Right renal pelvis (tissue), 4 donors: ENCODE data around the gene PCDHA13. TPM values are rescaled to one million over a fixed set of nuclear protein-coding genes. Genes with fewer than 3 reads are reported as not detected.

Source experiments
- polyA plus RNA-seq, 4 donors: library from polyadenylated mRNA; unstranded; fragments of 120-200 nt; gene quantifications; one replicate each; pipeline ENCODE4 v1.2.1, GENCODE V29; 2013; ENCODE audit not compliant: insufficient read length in 4 of 4

Gene PCDHA13
- polyA plus RNA-seq, 4 donors, result 0.01 to 0.14 (median 0.04) TPM; not detected in 1

Other genes starting within 250 kb of the PCDHA13 start
- gene CD14, start 248.9 kb upstream of the PCDHA13 start, polyA plus RNA-seq, result 10 to 100 TPM in 1 of 4 donors, 1 to 10 TPM in 3; 7.3 to 10.0 (median 8.4) TPM
- gene TMCO6, start 242.7 kb upstream of the PCDHA13 start, polyA plus RNA-seq, result 10 to 100 TPM; 15.5 to 18.8 (median 16.9) TPM
- gene NDUFA2, start 234.5 kb upstream of the PCDHA13 start, polyA plus RNA-seq, result 100 to 1,000 TPM in 1 of 4 donors, 10 to 100 TPM in 3; 73.4 to 113 (median 79.0) TPM
- gene IK, start 234.3 kb upstream of the PCDHA13 start, polyA plus RNA-seq, result 100 to 1,000 TPM; 150 to 164 (median 156) TPM
- 10 to 100 TPM; 13.2 to 15.3 (median 14.3) TPM for gene WDR55, start 217.2 kb upstream of the PCDHA13 start, polyA plus RNA-seq
- under 1 TPM in 2 of 4 donors, not detected in 2; 0.14 to 0.29 TPM for gene DND1, start 208.5 kb upstream of the PCDHA13 start, polyA plus RNA-seq
- gene HARS1, start 190.8 kb upstream of the PCDHA13 start, polyA plus RNA-seq, result 10 to 100 TPM; 65.0 to 67.1 (median 66.5) TPM
- gene HARS2, start 190.7 kb upstream of the PCDHA13 start, polyA plus RNA-seq, result 10 to 100 TPM; 42.7 to 47.6 (median 45.9) TPM
- 100 to 1,000 TPM; 103 to 126 (median 118) TPM for gene ZMAT2, start 181.7 kb upstream of the PCDHA13 start, polyA plus RNA-seq
- under 1 TPM in 1 of 4 donors, not detected in 3; 0.06 TPM for gene PCDHA1, start 96.0 kb upstream of the PCDHA13 start, polyA plus RNA-seq
- gene PCDHA2, start 87.3 kb upstream of the PCDHA13 start, polyA plus RNA-seq, result under 1 TPM; 0.13 to 0.30 (median 0.25) TPM
- gene PCDHA3, start 81.1 kb upstream of the PCDHA13 start, polyA plus RNA-seq, result under 1 TPM; 0.25 to 0.49 (median 0.38) TPM
- gene PCDHA4, start 75.1 kb upstream of the PCDHA13 start, polyA plus RNA-seq, result 1 to 10 TPM in 2 of 4 donors, under 1 TPM in 2; 0.62 to 1.6 (median 1.1) TPM
- gene PCDHA5, start 60.5 kb upstream of the PCDHA13 start, polyA plus RNA-seq, result under 1 TPM in 3 of 4 donors, not detected in 1; 0.04 to 0.15 (median 0.06) TPM
- under 1 TPM; 0.13 to 0.51 (median 0.47) TPM for gene PCDHA6, start 54.2 kb upstream of the PCDHA13 start, polyA plus RNA-seq
- gene PCDHA7, start 47.9 kb upstream of the PCDHA13 start, polyA plus RNA-seq, result under 1 TPM; 0.28 to 0.51 (median 0.37) TPM
- under 1 TPM in 3 of 4 donors, not detected in 1; 0.04 to 0.07 (median 0.06) TPM for gene PCDHA8, start 40.9 kb upstream of the PCDHA13 start, polyA plus RNA-seq
- gene PCDHA9, start 33.7 kb upstream of the PCDHA13 start, polyA plus RNA-seq, result under 1 TPM in 3 of 4 donors, not detected in 1; 0.01 to 0.11 (median 0.06) TPM
- gene PCDHA10, start 26.2 kb upstream of the PCDHA13 start, polyA plus RNA-seq, result 1 to 10 TPM in 1 of 4 donors, under 1 TPM in 3; 0.05 to 1.7 (median 0.43) TPM
- gene PCDHA11, start 13.2 kb upstream of the PCDHA13 start, polyA plus RNA-seq, result under 1 TPM; 0.16 to 0.37 (median 0.27) TPM
- under 1 TPM; 0.03 to 0.24 (median 0.10) TPM for gene PCDHA12, start 6.8 kb upstream of the PCDHA13 start, polyA plus RNA-seq
- under 1 TPM in 3 of 4 donors, not detected in 1; 0.10 to 0.16 (median 0.11) TPM for gene PCDHAC1, start 44.2 kb downstream of the PCDHA13 start, polyA plus RNA-seq
- under 1 TPM; 0.45 to 0.70 (median 0.59) TPM for gene PCDHAC2, start 84.4 kb downstream of the PCDHA13 start, polyA plus RNA-seq
- gene PCDHB1, start 169.2 kb downstream of the PCDHA13 start, polyA plus RNA-seq, result under 1 TPM; 0.05 to 0.13 (median 0.08) TPM
- gene PCDHB2, start 212.5 kb downstream of the PCDHA13 start, polyA plus RNA-seq, result 1 to 10 TPM; 3.9 to 7.7 (median 4.9) TPM
- 1 to 10 TPM; 2.5 to 4.7 (median 3.4) TPM for gene PCDHB3, start 218.3 kb downstream of the PCDHA13 start, polyA plus RNA-seq
- 1 to 10 TPM; 1.5 to 2.8 (median 2.1) TPM for gene PCDHB4, start 239.7 kb downstream of the PCDHA13 start, polyA plus RNA-seq